ENCODE measurements around the gene EXOSC5. TPM values are rescaled to one million over a fixed set of nuclear protein-coding genes. Genes with fewer than 3 reads are reported as not detected.
A peak's percentile ranks its signal among the peaks of the same experiment; 100 is the strongest.

The EXOSC5 gene
- total and polyA plus RNA-seq, 10 of the 15 experiments (the other 5 are each of a cell fraction or from before 2014, with no cell fraction given) = 15.8 to 123 (median 52.7) TPM

DNA sequence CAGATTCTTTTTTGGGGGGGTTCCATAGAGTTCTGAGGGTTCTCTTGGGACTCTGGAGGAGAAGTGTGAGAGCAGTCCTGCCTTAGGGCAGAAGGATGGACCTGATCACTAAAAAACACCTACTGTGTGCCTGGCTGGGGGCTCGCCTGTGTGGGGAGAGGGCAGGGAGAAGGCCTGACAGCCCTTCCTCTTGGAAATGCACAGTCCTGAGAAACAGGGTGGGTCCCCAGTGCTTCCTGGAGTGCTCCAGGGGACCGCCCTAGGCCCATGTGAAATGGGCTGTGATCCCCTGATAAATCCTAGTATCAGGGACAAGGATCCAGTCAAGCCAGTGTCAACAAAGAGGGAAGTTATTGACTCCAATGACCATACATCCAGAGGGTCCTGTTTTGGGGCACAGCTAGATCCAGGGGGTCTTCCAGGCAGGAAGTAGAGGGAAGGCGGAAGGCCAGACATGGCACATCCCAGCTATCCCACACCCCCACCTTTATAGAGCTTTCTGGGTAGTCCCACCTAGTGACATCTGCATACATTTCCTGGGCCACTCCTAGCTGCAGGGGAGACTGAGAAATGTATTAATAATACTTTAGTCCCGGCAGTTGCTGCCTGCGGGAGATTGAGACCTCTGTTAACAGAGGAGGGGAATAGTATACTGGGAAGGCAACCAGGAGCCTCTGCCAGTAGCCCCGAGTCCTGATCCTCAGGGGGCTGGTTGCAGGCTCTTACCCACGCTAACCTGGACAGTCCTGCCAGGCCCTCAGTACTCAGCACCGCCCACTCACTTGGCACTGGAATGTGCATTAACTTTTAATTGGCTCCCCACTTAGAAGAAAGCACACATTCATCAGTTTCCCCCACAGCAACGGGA is 14.2 kb upstream of the EXOSC5 start:
- no peak for FAIRE-seq
- H3K9ac ChIP-seq (ENCODE audit: control insufficient read depth, insufficient read depth, low read length) = no peak overlapping the region
- no TSS peak for BruUV-seq (replicated peaks)
- SMC1A ChIA-PET (ENCODE audit: uncharacterized antibody, unreplicated experiment) = no interaction called here
- TF ChIP-seq BCL11A (IDR thresholded peaks at IDR 0.05; ENCODE audit: low read depth, low read length) (no peak), IKZF2 (IDR thresholded peaks at IDR 0.05) (no peak), SMAD5 (IDR thresholded peaks at IDR 0.05; ENCODE audit: low read depth) (no peak), ZNF274 (IDR thresholded peaks at IDR 0.05; ENCODE audit: insufficient read depth, insufficient read length) (no peak), CHD4 (IDR thresholded peaks at IDR 0.05) (no peak)
- no peak for DNase-seq (ENCODE audit: low read depth, low spot score)
- H3K4me1 ChIP-seq (ENCODE audit: control insufficient read depth, insufficient read depth, low read length) = peaks cover 18% of the 10 kb centered on the region
- CTCF ChIA-PET = interaction anchor here (1.6 kb wide), 1 partner anchor 21 kb away, joined by 5 read pairs; no protein-coding TSS in a partner anchor
- H3K36me3 ChIP-seq (ENCODE audit: control insufficient read depth in 2 of 2, insufficient read depth in 2 of 2, low read length in 1 of 2) = peaks cover 0 to 3% of the 10 kb centered on the region in 2 experiments; a peak in 3 of 4 replicates
- 67% methylated on average over 9 of the region's 9 CpGs for WGBS (ENCODE audit: insufficient coverage, insufficient replicate concordance, low lambda C conversion rate, missing lambda C conversion rate)
- ATAC-seq = no peak
- H3K4me3 ChIP-seq = no peak overlapping the region
- RAD21 ChIA-PET (ENCODE audit: unreplicated experiment) = no interaction called here
- H4K20me1 ChIP-seq (ENCODE audit: control insufficient read depth, insufficient read depth) = no peaks in the 10 kb centered on the region
- intact Hi-C loops (cut with micrococcal nuclease; ENCODE audit: unreplicated experiment) (no loop called here), in situ Hi-C loops (cut with MboI) (no loop called here)
- H3K27me3 ChIP-seq (replicated peaks in 1 of 2; ENCODE audit: control insufficient read depth in 2 of 2, insufficient read depth in 2 of 2, low read length in 1 of 2) = no peaks in the 10 kb centered on the region
- no peak overlapping the region for H2AFZ ChIP-seq (ENCODE audit: control insufficient read depth, low read depth, low read length)
- no peaks in the 10 kb centered on the region for H3K9me3 ChIP-seq (replicated peaks; ENCODE audit: control insufficient read depth, insufficient read depth, low read length)
- H3K4me2 ChIP-seq (ENCODE audit: control insufficient read depth, insufficient read depth) = no peak overlapping the region
- POLR2A ChIA-PET = no interaction called here
- peaks cover 5% of the 10 kb centered on the region for H3K79me2 ChIP-seq (ENCODE audit: control insufficient read depth, insufficient read depth, low read length)
- H3K27ac ChIP-seq (ENCODE audit: control insufficient read depth, insufficient read depth) = no peak overlapping the region

DNA sequence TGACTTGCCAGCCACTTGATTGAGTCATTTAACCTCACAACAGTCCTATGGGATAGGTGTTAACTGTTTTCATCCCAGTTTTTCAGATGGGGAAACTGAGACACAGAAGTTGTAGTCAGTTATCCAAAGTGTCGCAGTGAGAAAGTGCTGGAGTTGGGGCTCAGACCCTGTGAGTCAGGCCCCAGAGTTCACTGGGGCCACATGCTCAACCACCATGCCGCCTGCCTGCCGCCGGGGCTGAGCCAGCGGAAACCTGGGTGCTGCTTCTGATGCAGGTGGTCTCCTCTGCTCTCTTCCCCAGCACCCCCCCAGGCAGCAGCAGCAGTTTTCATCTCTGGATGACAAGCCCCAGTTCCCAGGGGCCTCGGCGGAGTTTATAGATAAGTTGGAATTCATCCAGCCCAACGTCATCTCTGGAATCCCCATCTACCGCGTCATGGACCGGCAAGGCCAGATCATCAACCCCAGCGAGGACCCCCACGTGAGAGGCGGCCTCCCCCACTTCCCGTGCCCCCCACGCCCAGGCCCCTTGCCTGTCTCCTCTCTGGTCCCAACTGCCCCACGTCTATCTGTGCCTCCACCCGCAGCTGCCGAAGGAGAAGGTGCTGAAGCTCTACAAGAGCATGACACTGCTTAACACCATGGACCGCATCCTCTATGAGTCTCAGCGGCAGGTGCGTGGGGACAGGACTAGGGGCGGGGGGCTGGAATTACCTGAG is 13.3 kb upstream of the EXOSC5 start:
- ATAC-seq (no peak), FAIRE-seq (no peak), DNase-seq (ENCODE audit: low read depth, low spot score) (no peak)
- Histone ChIP-seq H3K4me3 (no peak overlapping the region), H2AFZ (ENCODE audit: control insufficient read depth, low read depth, low read length) (no peak overlapping the region), H3K27ac (ENCODE audit: control insufficient read depth, insufficient read depth) (peak overlapping the region; percentile 85), H3K9ac (ENCODE audit: control insufficient read depth, insufficient read depth, low read length) (peak overlapping the region; percentile 38; the same call in 1 of the 2 replicates), H3K36me3 (ENCODE audit: control insufficient read depth in 2 of 2, insufficient read depth in 2 of 2, low read length in 1 of 2) (peaks cover 0 to 3% of the 10 kb centered on the region in 2 experiments; a peak in 3 of 4 replicates), H3K79me2 (ENCODE audit: control insufficient read depth, insufficient read depth, low read length) (peaks cover 5% of the 10 kb centered on the region), H3K4me2 (ENCODE audit: control insufficient read depth, insufficient read depth) (peak overlapping the region; percentile 57; the same call in 1 of the 2 replicates), H3K9me3 (replicated peaks; ENCODE audit: control insufficient read depth, insufficient read depth, low read length) (no peaks in the 10 kb centered on the region), H4K20me1 (ENCODE audit: control insufficient read depth, insufficient read depth) (no peaks in the 10 kb centered on the region), H3K4me1 (ENCODE audit: control insufficient read depth, insufficient read depth, low read length) (peaks cover 18% of the 10 kb centered on the region), H3K27me3 (replicated peaks in 1 of 2; ENCODE audit: control insufficient read depth in 2 of 2, insufficient read depth in 2 of 2, low read length in 1 of 2) (no peaks in the 10 kb centered on the region)
- RAD21 ChIA-PET (ENCODE audit: unreplicated experiment) = interaction anchor here (0.6 to 0.7 kb wide), 2 partner anchors 16 to 826 kb away, joined by 3 read pairs; no protein-coding TSS in a partner anchor
- BruUV-seq (replicated peaks) = no TSS peak
- SMC1A ChIA-PET (ENCODE audit: uncharacterized antibody, unreplicated experiment) = interaction anchor here (0.8 to 1.2 kb wide), 2 partner anchors 28 to 32 kb away, joined by 4 read pairs; no protein-coding TSS in a partner anchor
- intact Hi-C loops (cut with micrococcal nuclease; ENCODE audit: unreplicated experiment) (no loop called here), in situ Hi-C loops (cut with MboI) (no loop called here)
- 98% methylated on average over 15 of the region's 23 CpGs for WGBS (ENCODE audit: insufficient coverage, insufficient replicate concordance, low lambda C conversion rate, missing lambda C conversion rate)
- POLR2A ChIA-PET = no interaction called here
- CTCF ChIA-PET = interaction anchor here (0.6 to 1.6 kb wide), 4 partner anchors 22 to 102 kb away, joined by 3 to 5 read pairs (median 4); partner anchors contain the start of gene DMAC2
- TF ChIP-seq STAT1 (conservative IDR thresholded peaks at IDR 0.05) (no peak), DPF2 (IDR thresholded peaks at IDR 0.05) (no peak), ZNF384 (IDR thresholded peaks at IDR 0.05; ENCODE audit: borderline replicate concordance, low read depth, low read length) (no peak)
- TF ChIP-seq, protein P1, sequence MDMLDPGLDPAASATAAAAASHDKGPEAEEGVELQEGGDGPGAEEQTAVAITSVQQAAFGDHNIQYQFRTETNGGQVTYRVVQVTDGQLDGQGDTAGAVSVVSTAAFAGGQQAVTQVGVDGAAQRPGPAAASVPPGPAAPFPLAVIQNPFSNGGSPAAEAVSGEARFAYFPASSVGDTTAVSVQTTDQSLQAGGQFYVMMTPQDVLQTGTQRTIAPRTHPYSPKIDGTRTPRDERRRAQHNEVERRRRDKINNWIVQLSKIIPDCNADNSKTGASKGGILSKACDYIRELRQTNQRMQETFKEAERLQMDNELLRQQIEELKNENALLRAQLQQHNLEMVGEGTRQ (IDR thresholded peaks at IDR 0.05; ENCODE audit: borderline replicate concordance, low read depth, low read length) = no peak
- TF ChIP-seq, protein P2, sequence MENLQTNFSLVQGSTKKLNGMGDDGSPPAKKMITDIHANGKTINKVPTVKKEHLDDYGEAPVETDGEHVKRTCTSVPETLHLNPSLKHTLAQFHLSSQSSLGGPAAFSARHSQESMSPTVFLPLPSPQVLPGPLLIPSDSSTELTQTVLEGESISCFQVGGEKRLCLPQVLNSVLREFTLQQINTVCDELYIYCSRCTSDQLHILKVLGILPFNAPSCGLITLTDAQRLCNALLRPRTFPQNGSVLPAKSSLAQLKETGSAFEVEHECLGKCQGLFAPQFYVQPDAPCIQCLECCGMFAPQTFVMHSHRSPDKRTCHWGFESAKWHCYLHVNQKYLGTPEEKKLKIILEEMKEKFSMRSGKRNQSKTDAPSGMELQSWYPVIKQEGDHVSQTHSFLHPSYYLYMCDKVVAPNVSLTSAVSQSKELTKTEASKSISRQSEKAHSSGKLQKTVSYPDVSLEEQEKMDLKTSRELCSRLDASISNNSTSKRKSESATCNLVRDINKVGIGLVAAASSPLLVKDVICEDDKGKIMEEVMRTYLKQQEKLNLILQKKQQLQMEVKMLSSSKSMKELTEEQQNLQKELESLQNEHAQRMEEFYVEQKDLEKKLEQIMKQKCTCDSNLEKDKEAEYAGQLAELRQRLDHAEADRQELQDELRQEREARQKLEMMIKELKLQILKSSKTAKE (IDR thresholded peaks at IDR 0.05; ENCODE audit: low read depth, poor library complexity, severe bottlenecking) = no peak

Measured in GM12878 (cell line).